Progenitor cell of endocrine pancreas (in vitro differentiated cells): ENCODE measurements around the gene NBPF12. TPM values are rescaled to one million over a fixed set of nuclear protein-coding genes. Genes with fewer than 3 reads are reported as not detected.
"Not testable (repeated sequence)": the region's sequence is repeated elsewhere in the genome, so short reads cannot be mapped to it uniquely, and the experiment has no call there.

Experiments
- DNase-seq: peaks from one replicate; pipeline ENCODE4 v3.0.0; 2021; ENCODE audit warnings: low spot score; ENCODE audit not compliant: unreplicated experiment
- H3K27ac Mint-ChIP-seq: 2 replicates; pipeline ENCODE4 v1.8.0; 2021; ENCODE audit warnings: mild to moderate bottlenecking, moderate library complexity, mixed read lengths
- H3K27me3 Mint-ChIP-seq: 2 replicates; pipeline ENCODE4 v1.8.0; 2021; ENCODE audit warnings: mixed read lengths
- H3K36me3 Mint-ChIP-seq: 2 replicates; pipeline ENCODE4 v1.8.0; 2022; ENCODE audit warnings: mixed read lengths; ENCODE audit not compliant: insufficient read depth
- H3K4me1 Mint-ChIP-seq: 2 replicates; pipeline ENCODE4 v1.8.0; 2021; ENCODE audit warnings: low read depth, mixed read lengths
- H3K4me3 Mint-ChIP-seq: 2 replicates; pipeline ENCODE4 v1.8.0; 2021; ENCODE audit warnings: low read depth, mild to moderate bottlenecking, moderate library complexity, mixed read lengths
- H3K9me3 Mint-ChIP-seq: 2 replicates; pipeline ENCODE4 v1.8.0; 2021; ENCODE audit warnings: low read depth, mixed read lengths
- CTCF ChIP-seq: fragments of 200-600 bp; sonication (generic); IDR thresholded peaks from one replicate; pipeline ENCODE4 v1.5.0; 2021; ENCODE audit warnings: antibody characterized with exemption, mild to moderate bottlenecking; ENCODE audit not compliant: unreplicated experiment
- total RNA-seq: library from RNA; stranded (reverse); gene quantifications from 2 replicates; pipeline ENCODE4 v1.2.1, GENCODE V29; 2021

NBPF12 gene
- total RNA-seq, 1 donor from 2014 or later = 22.5 TPM

GRCh38 chr1:146938927-146939786 lies 1.0 kb downstream of the NBPF12 start:
- H3K9me3 Mint-ChIP-seq, H3K36me3 Mint-ChIP-seq, H3K27me3 Mint-ChIP-seq, H3K4me1 Mint-ChIP-seq: not testable (repeated sequence)
- H3K4me3 Mint-ChIP-seq = peak overlapping the region; percentile 89
- H3K27ac Mint-ChIP-seq = peak overlapping the region; percentile 94
- peak; percentile 28 for DNase-seq

DNA sequence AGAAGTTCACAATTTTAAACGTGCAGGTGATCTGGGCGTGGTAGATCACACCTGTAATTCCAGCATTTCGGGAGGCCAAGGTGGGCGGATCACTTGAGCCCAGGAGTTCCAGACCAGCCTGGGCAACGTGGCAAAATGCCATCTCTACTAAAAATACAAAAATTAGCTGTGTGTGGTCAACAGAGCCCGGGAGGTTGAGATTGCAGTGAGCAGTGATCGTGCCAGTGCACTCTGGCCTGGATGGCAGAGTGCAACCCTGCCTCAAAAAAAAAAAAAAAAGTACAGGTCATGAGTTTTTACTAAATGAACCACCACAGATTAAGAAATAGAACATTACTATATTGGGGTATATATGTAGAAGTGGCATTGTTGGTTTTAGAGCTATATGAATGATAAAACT lies 2.2 kb downstream of the NBPF12 start:
- not testable (repeated sequence) for H3K4me1 Mint-ChIP-seq, H3K9me3 Mint-ChIP-seq, H3K27ac Mint-ChIP-seq, H3K27me3 Mint-ChIP-seq, DNase-seq, H3K36me3 Mint-ChIP-seq
- peak overlapping the region; percentile 89 for H3K4me3 Mint-ChIP-seq

- H3K27me3 Mint-ChIP-seq, H3K9me3 Mint-ChIP-seq, DNase-seq, H3K4me3 Mint-ChIP-seq, H3K36me3 Mint-ChIP-seq, H3K4me1 Mint-ChIP-seq, H3K27ac Mint-ChIP-seq: not testable (repeated sequence)
Observed at GRCh38 chr1:146943342-146943886, 5.3 kb downstream of the NBPF12 start.

DNA sequence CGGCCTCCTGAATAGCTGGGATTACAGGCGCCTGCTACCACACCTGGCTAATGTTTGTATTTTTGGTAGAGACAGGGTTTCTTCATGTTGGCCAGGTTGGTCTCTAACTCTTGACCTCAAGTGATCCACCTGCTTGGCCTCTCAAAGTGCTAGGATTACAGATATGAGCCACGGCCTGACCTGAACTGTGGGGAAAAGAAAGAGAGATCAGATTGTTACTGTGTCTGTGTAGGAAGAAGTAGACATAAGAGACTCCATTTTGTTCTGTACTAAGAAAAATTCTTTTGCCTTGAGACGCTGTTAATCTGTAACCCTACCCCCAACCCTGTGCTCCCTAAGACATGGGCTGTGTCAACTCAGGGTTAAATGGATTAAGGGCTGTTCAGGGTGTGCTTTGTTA lies 10.0 kb downstream of the NBPF12 start:
- not testable (repeated sequence) for H3K9me3 Mint-ChIP-seq, H3K27ac Mint-ChIP-seq, H3K36me3 Mint-ChIP-seq, DNase-seq, H3K27me3 Mint-ChIP-seq, H3K4me3 Mint-ChIP-seq, H3K4me1 Mint-ChIP-seq

DNA sequence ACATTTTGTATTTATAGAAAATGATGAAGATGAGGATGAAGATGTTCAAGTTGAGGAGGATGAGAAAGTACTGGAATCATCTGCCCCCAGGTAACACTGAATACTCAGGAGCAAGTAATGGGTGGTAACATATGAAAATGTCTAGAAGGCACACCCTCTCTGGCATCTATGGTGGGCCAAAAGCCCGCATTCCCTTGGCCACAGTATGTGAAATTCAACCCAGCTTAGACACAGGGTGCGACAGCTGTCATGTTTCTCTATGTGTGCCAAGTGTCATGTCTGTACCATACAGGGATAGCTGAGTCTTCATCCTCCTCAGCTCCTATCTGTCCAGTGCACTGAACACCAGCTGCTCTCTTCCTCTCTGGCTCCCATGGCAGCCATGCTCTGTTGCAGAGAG lies 26.2 kb downstream of the NBPF12 start:
- H3K27ac Mint-ChIP-seq, H3K4me1 Mint-ChIP-seq, H3K4me3 Mint-ChIP-seq, H3K27me3 Mint-ChIP-seq, H3K36me3 Mint-ChIP-seq, DNase-seq, H3K9me3 Mint-ChIP-seq: not testable (repeated sequence)

DNA sequence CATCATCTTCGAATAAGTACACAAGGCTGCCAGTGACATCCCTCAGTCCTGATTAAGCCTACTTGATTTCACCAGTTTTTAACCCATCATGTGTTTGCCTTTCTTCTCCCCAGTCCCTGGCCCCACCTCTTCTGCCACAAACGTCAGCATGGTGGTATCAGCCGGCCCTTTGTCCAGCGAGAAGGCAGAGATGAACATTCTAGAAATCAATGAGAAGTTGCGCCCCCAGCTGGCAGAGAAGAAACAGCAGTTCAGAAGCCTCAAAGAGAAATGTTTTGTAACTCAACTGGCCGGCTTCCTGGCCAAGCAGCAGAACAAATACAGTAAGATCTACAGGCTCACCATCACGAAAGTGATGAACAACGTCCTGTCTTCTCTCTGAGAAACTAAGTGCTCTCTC lies 28.2 kb downstream of the NBPF12 start:
- DNase-seq, H3K4me1 Mint-ChIP-seq, H3K27me3 Mint-ChIP-seq, H3K36me3 Mint-ChIP-seq, H3K9me3 Mint-ChIP-seq, H3K4me3 Mint-ChIP-seq, H3K27ac Mint-ChIP-seq: not testable (repeated sequence)
- peak; percentile 44 for TF ChIP-seq CTCF

DNA sequence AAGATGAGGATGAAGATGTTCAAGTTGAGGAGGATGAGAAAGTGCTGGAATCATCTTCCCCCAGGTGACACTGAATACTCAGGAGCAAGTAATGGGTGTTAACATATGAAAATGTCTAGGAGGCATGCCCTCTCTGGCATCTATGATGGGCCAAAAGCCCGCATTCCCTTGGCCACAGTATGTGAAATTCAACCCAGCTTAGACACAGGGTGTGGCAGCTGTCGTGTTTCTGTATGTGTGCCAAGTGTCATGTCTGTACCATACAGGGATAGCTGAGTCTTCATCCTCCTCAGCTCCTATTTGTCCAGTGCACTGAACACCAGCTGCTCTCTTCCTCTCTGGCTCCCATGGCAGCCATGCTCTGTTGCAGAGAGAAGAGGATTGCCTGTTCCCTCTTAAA lies 32.5 kb downstream of the NBPF12 start:
- H3K27ac Mint-ChIP-seq, H3K27me3 Mint-ChIP-seq, DNase-seq, H3K36me3 Mint-ChIP-seq, H3K4me3 Mint-ChIP-seq, H3K9me3 Mint-ChIP-seq, H3K4me1 Mint-ChIP-seq: not testable (repeated sequence)

DNA sequence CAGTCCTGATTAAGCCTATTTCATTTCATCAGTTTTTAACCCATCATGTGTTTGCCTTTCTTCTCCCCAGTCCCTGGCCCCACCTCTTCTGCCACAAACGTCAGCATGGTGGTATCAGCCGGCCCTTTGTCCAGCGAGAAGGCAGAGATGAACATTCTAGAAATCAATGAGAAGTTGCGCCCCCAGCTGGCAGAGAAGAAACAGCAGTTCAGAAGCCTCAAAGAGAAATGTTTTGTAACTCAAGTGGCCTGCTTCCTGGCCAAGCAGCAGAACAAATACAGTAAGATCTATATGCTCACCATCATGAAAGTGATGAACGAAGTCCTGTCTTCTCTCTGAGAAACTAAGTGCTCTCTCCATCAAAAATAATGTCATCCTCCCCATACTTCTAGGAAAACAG lies 34.6 kb downstream of the NBPF12 start:
- DNase-seq, H3K27ac Mint-ChIP-seq: not testable (repeated sequence)

GRCh38 chr1:146985855-146986254 lies 47.7 kb downstream of the NBPF12 start:
- not testable (repeated sequence) for DNase-seq, H3K4me1 Mint-ChIP-seq, H3K4me3 Mint-ChIP-seq, H3K27ac Mint-ChIP-seq, H3K9me3 Mint-ChIP-seq, H3K36me3 Mint-ChIP-seq, H3K27me3 Mint-ChIP-seq

More for the DNA sequence above, 34.6 kb downstream of the NBPF12 start:
- H3K27me3 Mint-ChIP-seq, H3K4me3 Mint-ChIP-seq, H3K36me3 Mint-ChIP-seq, H3K4me1 Mint-ChIP-seq, H3K9me3 Mint-ChIP-seq: not testable (repeated sequence)
- peak; percentile 8 for TF ChIP-seq CTCF

- not testable (repeated sequence) for H3K9me3 Mint-ChIP-seq, H3K36me3 Mint-ChIP-seq, H3K4me1 Mint-ChIP-seq, H3K4me3 Mint-ChIP-seq, H3K27ac Mint-ChIP-seq, H3K27me3 Mint-ChIP-seq, DNase-seq
Observed at GRCh38 chr1:146986450-146986849, 48.3 kb downstream of the NBPF12 start.

- not testable (repeated sequence) for H3K27me3 Mint-ChIP-seq, H3K36me3 Mint-ChIP-seq, H3K4me3 Mint-ChIP-seq, H3K4me1 Mint-ChIP-seq, DNase-seq, H3K27ac Mint-ChIP-seq, H3K9me3 Mint-ChIP-seq
Observed at GRCh38 chr1:146987502-146987901, 49.4 kb downstream of the NBPF12 start.
